ENCODE results near the gene HHIP.

The HHIP gene

GRCh38 chr4:144645631-144646522, at the start of gene HHIP:
TSS of gene HHIP (plus strand) at chr4:144646156. CDS start at chr4:144646676, 520 bp downstream.
- H3K4me3 ChIP-seq (ENCODE audit: low read depth, low read length): peak within 1 kb of the TSS; percentile 58
- H3K36me3 ChIP-seq (ENCODE audit: control insufficient read depth, insufficient read depth, low read length): no peaks in the 10 kb centered on the region
- no peak within 1 kb of the TSS for H3K9ac ChIP-seq (ENCODE audit: low read depth, low read length)
- H3K27me3 ChIP-seq (ENCODE audit: control insufficient read depth, insufficient read depth, low read length): peaks cover 59% of the 10 kb centered on the region
- no peaks in the 10 kb centered on the region for H3K9me3 ChIP-seq (ENCODE audit: control insufficient read depth, insufficient read depth, low read length)
- H3K4me1 ChIP-seq (ENCODE audit: control insufficient read depth, insufficient read depth, low read length): peaks cover 33% of the 10 kb centered on the region

DNA sequence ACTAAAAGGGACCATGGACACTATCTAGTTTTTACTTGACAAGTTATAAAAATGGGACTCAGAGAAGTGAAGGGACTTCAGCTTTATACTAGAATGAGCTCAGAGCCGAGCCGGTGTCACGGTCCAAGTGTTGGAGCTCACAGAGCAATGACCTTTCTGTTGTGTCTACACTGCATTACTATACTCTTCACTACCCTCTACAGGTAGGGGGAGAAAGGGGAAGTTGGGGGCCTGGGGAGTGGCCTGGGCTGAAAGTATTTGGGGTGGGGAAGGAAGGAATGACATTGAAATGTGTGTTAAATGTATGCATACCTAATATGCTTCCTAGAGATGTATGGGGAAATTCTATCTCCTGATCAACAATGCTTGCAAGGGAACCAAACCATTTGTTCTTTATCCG, 48.8 kb upstream of the HHIP start:
- no peaks in the 10 kb centered on the region for H3K27me3 ChIP-seq (ENCODE audit: control insufficient read depth, insufficient read depth, low read length)
- H3K4me3 ChIP-seq (ENCODE audit: low read depth, low read length): no peak overlapping the region
- H3K36me3 ChIP-seq (ENCODE audit: control insufficient read depth, insufficient read depth, low read length): no peaks in the 10 kb centered on the region
- H3K4me1 ChIP-seq (ENCODE audit: control insufficient read depth, insufficient read depth, low read length): no peaks in the 10 kb centered on the region
- no peaks in the 10 kb centered on the region for H3K9me3 ChIP-seq (ENCODE audit: control insufficient read depth, insufficient read depth, low read length)
- no peak overlapping the region for H3K9ac ChIP-seq (ENCODE audit: low read depth, low read length)

DNA sequence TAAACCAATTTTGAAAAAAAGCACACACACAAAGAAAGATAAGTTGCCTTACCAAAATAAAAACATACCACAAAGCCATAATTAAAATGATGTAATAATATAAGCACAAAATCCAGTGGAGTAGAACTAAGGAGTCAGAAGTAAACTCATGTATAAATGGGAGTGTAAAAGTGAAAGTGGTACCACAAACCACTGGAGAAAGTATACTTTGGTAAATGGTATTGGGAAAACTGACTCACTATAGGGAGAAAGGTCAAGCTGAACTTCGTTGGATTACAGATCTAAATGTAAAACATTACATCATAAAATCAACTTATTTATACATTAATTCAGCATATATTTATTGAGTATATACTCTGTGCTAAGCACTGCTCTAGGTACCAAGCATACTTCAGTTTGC, 46.3 kb upstream of the HHIP start:
- Histone ChIP-seq H3K9ac (ENCODE audit: low read depth, low read length) (no peak overlapping the region), H3K27me3 (ENCODE audit: control insufficient read depth, insufficient read depth, low read length) (no peaks in the 10 kb centered on the region), H3K9me3 (ENCODE audit: control insufficient read depth, insufficient read depth, low read length) (no peaks in the 10 kb centered on the region), H3K36me3 (ENCODE audit: control insufficient read depth, insufficient read depth, low read length) (no peaks in the 10 kb centered on the region), H3K4me1 (ENCODE audit: control insufficient read depth, insufficient read depth, low read length) (no peaks in the 10 kb centered on the region), H3K4me3 (ENCODE audit: low read depth, low read length) (no peak overlapping the region)

DNA sequence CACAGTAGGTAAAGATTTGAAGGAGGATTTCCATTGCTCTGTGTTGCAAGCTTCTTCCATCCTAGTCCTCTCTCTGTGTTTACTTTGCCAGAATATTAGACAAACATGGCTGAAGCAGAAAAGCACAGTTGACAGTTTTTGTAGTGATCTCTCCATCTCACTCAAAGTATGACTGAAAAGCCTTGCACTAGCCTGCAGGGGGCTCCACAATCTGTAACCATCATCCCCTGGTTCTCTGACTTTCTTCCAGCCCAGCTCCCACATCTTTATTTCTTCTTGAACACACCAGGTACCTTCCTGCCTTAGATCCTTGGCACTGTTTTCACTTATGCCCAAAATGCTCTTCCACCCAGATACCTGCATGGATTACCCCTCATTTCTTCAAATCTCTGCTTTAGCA, 34.1 kb upstream of the HHIP start:
- H3K4me1 ChIP-seq (ENCODE audit: control insufficient read depth, insufficient read depth, low read length): no peaks in the 10 kb centered on the region
- no peaks in the 10 kb centered on the region for H3K9me3 ChIP-seq (ENCODE audit: control insufficient read depth, insufficient read depth, low read length)
- no peak overlapping the region for H3K9ac ChIP-seq (ENCODE audit: low read depth, low read length)
- no peaks in the 10 kb centered on the region for H3K27me3 ChIP-seq (ENCODE audit: control insufficient read depth, insufficient read depth, low read length)
- no peak overlapping the region for H3K4me3 ChIP-seq (ENCODE audit: low read depth, low read length)
- no peaks in the 10 kb centered on the region for H3K36me3 ChIP-seq (ENCODE audit: control insufficient read depth, insufficient read depth, low read length)

- Histone ChIP-seq H3K4me3 (ENCODE audit: low read depth, low read length) (no peak overlapping the region), H3K36me3 (ENCODE audit: control insufficient read depth, insufficient read depth, low read length) (no peaks in the 10 kb centered on the region), H3K9ac (ENCODE audit: low read depth, low read length) (no peak overlapping the region), H3K27me3 (ENCODE audit: control insufficient read depth, insufficient read depth, low read length) (no peaks in the 10 kb centered on the region), H3K9me3 (ENCODE audit: control insufficient read depth, insufficient read depth, low read length) (no peaks in the 10 kb centered on the region), H3K4me1 (ENCODE audit: control insufficient read depth, insufficient read depth, low read length) (no peaks in the 10 kb centered on the region)
Measured at GRCh38 chr4:144614850-144615585, 30.9 kb upstream of the HHIP start.

- Histone ChIP-seq H3K4me3 (ENCODE audit: low read depth, low read length) (no peak overlapping the region), H3K9ac (ENCODE audit: low read depth, low read length) (no peak overlapping the region), H3K9me3 (ENCODE audit: control insufficient read depth, insufficient read depth, low read length) (no peaks in the 10 kb centered on the region), H3K27me3 (ENCODE audit: control insufficient read depth, insufficient read depth, low read length) (no peaks in the 10 kb centered on the region), H3K36me3 (ENCODE audit: control insufficient read depth, insufficient read depth, low read length) (no peaks in the 10 kb centered on the region), H3K4me1 (ENCODE audit: control insufficient read depth, insufficient read depth, low read length) (no peaks in the 10 kb centered on the region)
Measured at GRCh38 chr4:144621681-144622080, 24.3 kb upstream of the HHIP start.

DNA sequence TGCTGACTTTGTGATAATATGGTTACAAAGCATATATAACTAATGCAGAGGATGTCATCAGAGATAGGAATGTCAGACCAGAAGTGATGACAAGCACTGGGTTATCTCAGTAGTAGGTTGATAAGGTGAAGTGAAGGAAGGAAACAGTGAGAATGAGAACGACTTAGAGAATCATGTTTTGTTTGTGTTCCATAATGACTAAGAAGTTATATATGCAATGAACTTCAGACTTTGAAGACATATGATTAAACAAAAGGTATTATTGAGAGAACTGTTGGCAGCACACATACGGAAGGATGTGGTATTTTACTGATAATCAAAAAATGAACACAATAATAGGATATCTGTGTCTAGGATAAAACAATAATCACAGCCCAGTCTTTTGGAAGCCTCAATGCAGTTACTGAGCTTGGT, 18.3 kb upstream of the HHIP start:
- no peaks in the 10 kb centered on the region for H3K27me3 ChIP-seq (ENCODE audit: control insufficient read depth, insufficient read depth, low read length)
- H3K9ac ChIP-seq (ENCODE audit: low read depth, low read length): no peak overlapping the region
- H3K9me3 ChIP-seq (ENCODE audit: control insufficient read depth, insufficient read depth, low read length): no peaks in the 10 kb centered on the region
- no peak overlapping the region for H3K4me3 ChIP-seq (ENCODE audit: low read depth, low read length)
- no peaks in the 10 kb centered on the region for H3K36me3 ChIP-seq (ENCODE audit: control insufficient read depth, insufficient read depth, low read length)
- no peaks in the 10 kb centered on the region for H3K4me1 ChIP-seq (ENCODE audit: control insufficient read depth, insufficient read depth, low read length)

GRCh38 chr4:144633215-144633614, 12.7 kb upstream of the HHIP start:
- Histone ChIP-seq H3K27me3 (ENCODE audit: control insufficient read depth, insufficient read depth, low read length) (no peaks in the 10 kb centered on the region), H3K36me3 (ENCODE audit: control insufficient read depth, insufficient read depth, low read length) (no peaks in the 10 kb centered on the region), H3K4me3 (ENCODE audit: low read depth, low read length) (no peak overlapping the region), H3K9me3 (ENCODE audit: control insufficient read depth, insufficient read depth, low read length) (no peaks in the 10 kb centered on the region), H3K9ac (ENCODE audit: low read depth, low read length) (no peak overlapping the region), H3K4me1 (ENCODE audit: control insufficient read depth, insufficient read depth, low read length) (no peaks in the 10 kb centered on the region)

GRCh38 chr4:144634978-144635747, 10.8 kb upstream of the HHIP start:
- H3K36me3 ChIP-seq (ENCODE audit: control insufficient read depth, insufficient read depth, low read length): no peaks in the 10 kb centered on the region
- no peak overlapping the region for H3K9ac ChIP-seq (ENCODE audit: low read depth, low read length)
- H3K9me3 ChIP-seq (ENCODE audit: control insufficient read depth, insufficient read depth, low read length): no peaks in the 10 kb centered on the region
- no peak overlapping the region for H3K4me3 ChIP-seq (ENCODE audit: low read depth, low read length)
- no peaks in the 10 kb centered on the region for H3K4me1 ChIP-seq (ENCODE audit: control insufficient read depth, insufficient read depth, low read length)
- no peaks in the 10 kb centered on the region for H3K27me3 ChIP-seq (ENCODE audit: control insufficient read depth, insufficient read depth, low read length)

GRCh38 chr4:144644368-144645101, 1.4 kb upstream of the HHIP start:
- H3K4me3 ChIP-seq (ENCODE audit: low read depth, low read length): peak overlapping the region; percentile 58
- no peak overlapping the region for H3K9ac ChIP-seq (ENCODE audit: low read depth, low read length)
- H3K4me1 ChIP-seq (ENCODE audit: control insufficient read depth, insufficient read depth, low read length): peaks cover 26% of the 10 kb centered on the region
- H3K27me3 ChIP-seq (ENCODE audit: control insufficient read depth, insufficient read depth, low read length): peaks cover 59% of the 10 kb centered on the region
- H3K9me3 ChIP-seq (ENCODE audit: control insufficient read depth, insufficient read depth, low read length): no peaks in the 10 kb centered on the region
- no peaks in the 10 kb centered on the region for H3K36me3 ChIP-seq (ENCODE audit: control insufficient read depth, insufficient read depth, low read length)

DNA sequence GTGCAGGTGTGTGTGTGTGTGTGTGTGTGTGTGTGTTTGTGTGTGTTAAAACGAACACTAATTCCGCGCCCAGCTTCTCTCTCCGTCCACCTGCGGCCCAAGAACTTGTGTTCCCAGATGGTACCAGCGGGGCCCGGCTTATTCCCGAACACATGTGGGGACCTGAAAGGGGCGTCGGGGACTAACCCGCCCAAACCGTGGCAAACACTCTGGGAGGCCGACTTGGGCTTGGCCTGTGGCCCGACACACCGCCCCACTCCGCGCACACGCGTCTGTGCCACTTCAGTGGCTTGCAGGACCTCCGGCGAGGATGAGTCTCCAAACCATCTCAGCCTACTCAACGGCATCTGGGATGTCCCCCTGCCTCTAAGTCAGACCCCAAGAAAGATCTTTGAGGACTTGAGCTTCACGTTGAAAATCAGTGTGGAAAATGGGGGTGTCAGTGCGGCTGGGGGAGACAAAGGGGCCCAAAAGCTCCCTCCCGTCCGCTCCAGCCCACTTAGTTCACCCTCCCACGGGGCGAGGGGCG, 790 bp upstream of the HHIP start:
- no peak overlapping the region for H3K9ac ChIP-seq (ENCODE audit: low read depth, low read length)

More for the DNA sequence above, 790 bp upstream of the HHIP start:
- peak overlapping the region; percentile 58 for H3K4me3 ChIP-seq (ENCODE audit: low read depth, low read length)
- H3K4me1 ChIP-seq (ENCODE audit: control insufficient read depth, insufficient read depth, low read length): peaks cover 31% of the 10 kb centered on the region
- H3K9me3 ChIP-seq (ENCODE audit: control insufficient read depth, insufficient read depth, low read length): no peaks in the 10 kb centered on the region
- no peaks in the 10 kb centered on the region for H3K36me3 ChIP-seq (ENCODE audit: control insufficient read depth, insufficient read depth, low read length)
- H3K27me3 ChIP-seq (ENCODE audit: control insufficient read depth, insufficient read depth, low read length): peaks cover 59% of the 10 kb centered on the region
